ENCODE results near the gene ERO1A. TPM values are rescaled to one million over a fixed set of nuclear protein-coding genes. Genes with fewer than 3 reads are reported as not detected.

ERO1A gene
- total RNA-seq, 1 experiment from 2014 or later, result 86.5 TPM

DNA sequence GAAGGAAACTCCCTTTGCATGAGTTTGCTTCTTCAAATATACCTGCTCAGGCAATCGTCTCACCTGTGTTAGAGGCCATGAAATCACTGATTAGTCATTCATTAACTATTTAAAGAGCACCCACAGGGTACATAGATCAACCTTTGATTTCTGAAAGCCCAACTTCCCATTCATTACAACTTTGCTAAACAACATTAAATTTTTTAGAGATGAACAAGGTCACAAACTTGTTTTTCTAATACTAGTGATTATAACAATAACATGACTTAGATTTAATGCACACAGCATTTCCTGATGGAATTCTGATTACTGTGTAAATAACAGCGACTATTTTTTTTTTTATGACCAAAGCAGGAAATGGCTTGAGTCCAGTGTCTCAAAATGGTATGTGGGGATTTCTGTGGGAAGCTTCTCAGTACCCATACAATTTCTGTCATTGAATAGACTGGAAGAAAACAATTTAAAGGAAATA is 5.4 kb upstream of the ERO1A start:
- DNase-seq (ENCODE audit: low read depth), result no peak

GRCh38 chr14:52694761-52695480 is 437 bp downstream of the ERO1A start:
- DNase-seq (ENCODE audit: low read depth), result peak; percentile 42

- DNase-seq (ENCODE audit: low read depth), result no peak
These were observed 1.8 kb downstream of the ERO1A start for GRCh38 chr14:52693532-52693931.

DNA sequence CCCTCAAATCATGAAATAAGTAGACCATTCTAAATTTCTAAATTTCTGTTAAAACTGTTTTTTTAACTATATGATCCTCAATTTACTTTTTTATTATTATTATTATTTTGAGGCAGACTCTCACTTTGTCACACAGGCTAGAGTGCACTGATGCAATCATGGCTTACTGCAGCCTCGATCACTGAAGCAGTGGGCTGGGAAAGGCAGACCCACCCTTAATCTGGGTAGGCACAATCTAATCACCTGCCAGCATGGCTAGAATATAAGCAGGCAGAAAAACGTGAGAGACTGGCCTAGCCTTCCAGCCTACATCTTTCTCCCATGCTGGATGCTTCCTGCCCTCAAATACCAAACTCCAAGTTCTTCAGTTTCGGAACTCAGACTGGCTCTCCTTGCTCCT is 2.3 kb downstream of the ERO1A start:
- no peak for DNase-seq (ENCODE audit: low read depth)

GRCh38 chr14:52692248-52692962 is 3.0 kb downstream of the ERO1A start:
- DNase-seq (ENCODE audit: low read depth), result no peak

- no peak for DNase-seq (ENCODE audit: low read depth)
These were observed 4.2 kb downstream of the ERO1A start for GRCh38 chr14:52690983-52691760.

DNA sequence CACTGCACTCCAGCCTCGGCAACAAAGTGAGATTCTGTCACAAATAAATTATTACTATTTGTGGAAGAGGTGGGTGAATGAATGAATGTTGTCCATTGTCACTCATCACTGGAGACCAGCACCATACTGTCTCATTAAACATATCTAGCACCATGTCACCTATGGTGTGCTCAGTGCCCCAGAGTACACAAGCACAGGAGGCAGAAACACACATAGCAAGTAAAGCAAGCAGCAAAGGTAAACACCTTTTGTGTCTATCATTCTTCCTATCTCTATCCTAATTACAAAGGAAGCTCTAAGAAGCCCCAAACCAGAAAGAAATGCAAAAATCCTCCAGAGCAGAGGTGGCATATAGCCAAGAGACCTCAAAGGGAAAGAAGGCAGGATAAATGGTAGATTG is 9.2 kb downstream of the ERO1A start:
- DNase-seq (ENCODE audit: low read depth), result no peak

GRCh38 chr14:52683985-52684520 is 11.3 kb downstream of the ERO1A start:
- no peak for DNase-seq (ENCODE audit: low read depth)

GRCh38 chr14:52678591-52678990 is 16.8 kb downstream of the ERO1A start:
- DNase-seq (ENCODE audit: low read depth), result peak; percentile 4

DNA sequence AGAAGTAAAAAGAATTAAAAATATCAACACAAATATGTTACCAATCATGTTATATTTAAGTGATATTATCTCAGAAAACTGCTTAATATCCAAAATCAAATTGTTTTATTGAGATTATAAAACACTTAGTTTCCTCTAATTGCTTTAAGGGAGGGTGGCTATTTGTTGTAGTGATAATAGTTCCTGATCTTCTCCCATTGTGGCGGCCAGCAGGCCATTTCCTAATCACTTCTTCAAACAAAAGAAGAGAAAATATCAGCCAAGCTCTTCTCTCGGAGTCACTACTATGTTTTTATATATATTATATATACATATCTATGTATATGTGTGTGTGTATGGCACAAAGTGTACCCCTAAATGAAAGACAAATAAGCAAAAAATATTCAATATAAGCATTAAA is 31.5 kb downstream of the ERO1A start:
- no peak for DNase-seq (ENCODE audit: low read depth)

DNA sequence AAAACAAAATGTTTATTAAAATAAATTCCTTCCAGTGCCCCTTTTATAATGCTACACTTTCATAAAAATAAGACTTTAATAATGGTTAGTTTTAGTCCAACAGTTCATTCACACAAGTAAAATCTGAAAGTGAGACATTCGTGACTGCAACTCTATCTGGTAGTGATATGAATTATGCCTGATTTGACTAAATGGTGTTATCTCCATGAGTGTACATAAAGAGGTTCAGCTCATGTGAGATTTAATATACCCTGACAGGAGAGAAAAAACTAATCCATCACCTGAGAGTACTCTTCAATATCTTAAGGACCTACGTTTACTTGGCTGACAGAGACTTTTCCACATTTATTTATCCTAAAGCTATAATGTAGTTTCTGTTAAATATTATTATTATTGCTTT is 34.0 kb downstream of the ERO1A start:
- no peak for DNase-seq (ENCODE audit: low read depth)

- no peak for DNase-seq (ENCODE audit: low read depth)
These were observed 34.5 kb downstream of the ERO1A start for GRCh38 chr14:52660832-52661231.

DNA sequence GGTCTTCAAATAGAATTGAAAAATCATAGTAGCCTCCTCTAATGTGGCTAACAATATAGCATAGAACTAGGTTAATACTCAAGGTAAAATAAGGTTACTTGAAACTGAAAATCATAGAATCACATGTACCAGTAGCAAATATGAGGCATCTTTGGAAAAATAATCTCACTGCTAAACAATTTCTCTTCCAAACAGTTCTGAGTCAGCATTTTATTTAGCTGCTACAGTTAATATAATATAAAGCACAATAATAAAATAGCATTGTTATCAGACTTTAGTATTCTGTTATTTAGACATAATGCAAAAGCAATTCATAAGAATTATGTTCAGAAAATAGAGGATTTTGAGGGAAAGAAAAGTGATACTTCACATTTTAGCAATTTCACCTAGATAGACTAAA is 35.0 kb downstream of the ERO1A start:
- DNase-seq (ENCODE audit: low read depth), result no peak

DNA sequence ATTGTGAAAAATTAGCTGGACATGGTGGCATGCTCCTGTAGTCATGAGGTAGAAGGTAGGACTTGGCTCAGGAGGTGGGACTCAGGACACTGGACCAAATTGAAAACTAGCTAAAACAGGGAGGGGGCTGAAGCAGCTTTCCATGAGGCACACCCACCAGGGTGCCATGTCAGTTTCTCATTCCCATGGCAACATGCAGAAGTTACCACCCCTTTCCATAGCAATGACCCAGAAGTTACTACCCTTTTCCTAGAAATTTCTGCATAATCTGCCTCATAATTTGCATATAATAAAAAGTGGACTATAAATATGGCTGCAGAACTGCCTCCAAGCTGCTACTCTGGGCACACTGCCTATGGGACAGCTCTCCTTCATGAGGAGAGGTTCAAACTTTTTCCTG is 38.5 kb downstream of the ERO1A start:
- DNase-seq (ENCODE audit: low read depth), result no peak

- no peak for DNase-seq (ENCODE audit: low read depth)
These were observed 44.6 kb downstream of the ERO1A start for GRCh38 chr14:52650774-52651173.

DNA sequence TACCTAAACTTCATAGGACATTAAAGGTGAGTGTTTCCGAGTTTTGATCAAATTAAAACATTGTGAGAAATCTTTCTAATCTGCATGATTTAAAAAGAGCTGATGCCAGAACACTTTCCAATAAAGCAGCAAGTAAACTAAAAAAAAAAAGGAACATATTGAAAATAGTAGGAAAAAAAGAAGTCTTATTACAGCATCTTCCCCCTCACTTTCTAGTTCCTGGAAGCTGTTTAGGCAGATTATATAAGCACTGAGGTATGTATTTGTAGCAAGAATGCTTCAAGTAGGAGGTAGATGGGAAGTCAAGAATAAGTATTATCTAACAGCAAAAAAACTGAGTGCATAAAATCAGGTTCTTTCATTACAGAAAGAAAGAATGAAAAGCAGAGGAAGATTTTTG is 45.8 kb downstream of the ERO1A start:
- DNase-seq (ENCODE audit: low read depth), result no peak

DNA sequence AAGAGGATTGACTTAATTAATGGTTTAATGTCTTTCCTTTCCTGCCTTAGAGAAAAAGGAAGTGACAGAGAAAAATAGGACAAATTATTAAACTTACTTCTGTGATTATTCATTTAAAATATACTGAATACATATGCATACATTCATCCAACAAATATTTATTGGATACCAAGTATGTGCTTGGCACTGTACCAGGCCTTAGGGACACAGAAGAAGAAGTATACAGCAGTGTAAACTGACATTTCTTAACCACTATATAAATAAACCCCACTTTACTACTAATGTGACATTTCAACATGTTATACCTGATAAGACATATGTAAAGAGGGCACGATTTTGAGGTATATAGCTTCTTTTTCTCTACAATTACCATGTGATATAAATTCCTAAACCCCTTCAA is 53.6 kb downstream of the ERO1A start:
- no peak for DNase-seq (ENCODE audit: low read depth)

GRCh38 chr14:52640137-52640536 is 55.2 kb downstream of the ERO1A start:
- no peak for DNase-seq (ENCODE audit: low read depth)

- no peak for DNase-seq (ENCODE audit: low read depth)
These were observed 75.7 kb downstream of the ERO1A start for GRCh38 chr14:52619687-52620086.

- no peak for DNase-seq (ENCODE audit: low read depth)
These were observed 76.8 kb downstream of the ERO1A start for GRCh38 chr14:52618602-52619001.

- DNase-seq (ENCODE audit: low read depth), result no peak
These were observed 85.2 kb downstream of the ERO1A start for GRCh38 chr14:52610187-52610586.

DNA sequence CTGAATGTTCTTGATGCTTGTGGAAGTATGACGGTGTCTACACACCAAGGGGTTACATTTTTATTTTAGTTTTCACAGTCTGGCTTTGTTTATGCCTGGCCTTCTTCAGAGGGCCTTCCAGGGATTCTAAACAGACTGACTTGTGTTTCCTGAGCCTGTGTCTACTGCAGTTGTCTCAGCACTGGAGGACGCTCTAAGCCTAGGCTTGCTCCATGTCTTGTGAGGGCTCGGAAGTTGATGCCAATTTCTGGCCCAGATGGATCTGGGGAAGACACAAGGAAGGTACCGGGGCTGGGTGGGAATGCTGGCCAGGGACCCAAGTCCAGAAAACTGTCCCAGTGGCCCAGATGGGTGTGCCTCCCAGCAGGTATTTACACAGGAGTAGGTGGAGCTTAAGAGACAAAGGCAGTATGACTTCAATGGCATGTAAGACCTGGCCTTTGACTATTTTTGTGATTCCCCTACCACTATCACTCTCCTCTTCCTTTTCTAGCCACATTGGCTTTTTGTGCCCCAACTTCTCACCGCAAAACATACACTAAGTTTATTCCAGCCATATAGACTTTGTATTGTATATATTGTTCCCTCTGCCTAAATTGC is 85.8 kb downstream of the ERO1A start:
- no peak for DNase-seq (ENCODE audit: low read depth)

All from RPMI7951 (cell line).